GM23338 (cell line): Measurements from ENCODE around the gene MAP3K21. TPM values are rescaled to one million over a fixed set of nuclear protein-coding genes. Genes with fewer than 3 reads are reported as not detected.

Source experiments
- ATAC-seq: fragments of 200-7000 bp; cut with Tn5 transposase; 3 replicates; pipeline ENCODE4 v1.9.1; 2020
- DNase-seq: peaks from one replicate; pipeline ENCODE4 v3.0.0-alpha.2; 2015; ENCODE audit warnings: low spot score
- H2AFZ ChIP-seq: fragments of 200-600 bp; sonication (generic); 2 replicates; pipeline ENCODE4 v1.8.0; 2016; ENCODE audit warnings: antibody characterized with exemption, mild to moderate bottlenecking, moderate library complexity
- H3F3A ChIP-seq: fragments of 200-600 bp; sonication (generic); replicated peaks from 2 replicates; pipeline ENCODE4 v1.8.0; 2017; ENCODE audit warnings: antibody characterized with exemption, mixed run types, low read depth
- H3K27ac ChIP-seq: fragments of 200-600 bp; sonication (generic); 2 replicates; pipeline ENCODE4 v1.6.1; 2016; ENCODE audit warnings: low read depth
- H3K27me3 ChIP-seq: fragments of 200-600 bp; sonication (generic); 2 replicates; pipeline ENCODE4 v1.8.0; 2016; ENCODE audit warnings: mild to moderate bottlenecking, mixed run types, moderate library complexity; ENCODE audit not compliant: insufficient read depth
- H3K36me3 ChIP-seq: fragments of 200-600 bp; sonication (generic); 2 replicates; pipeline ENCODE4 v1.8.0; 2016; ENCODE audit warnings: mild to moderate bottlenecking; ENCODE audit not compliant: insufficient read depth
- H3K4me1 ChIP-seq: fragments of 200-600 bp; sonication (generic); 2 replicates; pipeline ENCODE4 v1.8.0; 2016; ENCODE audit warnings: mild to moderate bottlenecking, moderate library complexity; ENCODE audit not compliant: insufficient read depth
- H3K4me2 ChIP-seq: fragments of 200-600 bp; sonication (generic); 2 replicates; pipeline ENCODE4 v1.7.1; 2017; ENCODE audit warnings: mixed run types
- H3K4me3 ChIP-seq: fragments of 200-600 bp; sonication (generic); 2 replicates; pipeline ENCODE4 v1.6.1; 2016; ENCODE audit warnings: mixed run types
- H3K79me2 ChIP-seq: fragments of 200-600 bp; sonication (generic); replicated peaks from 2 replicates; pipeline ENCODE4 v1.8.0; 2017; ENCODE audit warnings: mild to moderate bottlenecking; ENCODE audit not compliant: insufficient read depth
- H3K9me2 ChIP-seq: fragments of 200-600 bp; sonication (generic); 2 replicates; pipeline ENCODE4 v1.8.0; 2017; ENCODE audit not compliant: insufficient read depth
- H4K20me1 ChIP-seq: fragments of 200-600 bp; sonication (generic); replicated peaks from 2 replicates; pipeline ENCODE4 v1.8.0; 2017; ENCODE audit warnings: mild to moderate bottlenecking; ENCODE audit not compliant: insufficient read depth
- H3K27ac Mint-ChIP-seq: 2 replicates; pipeline ENCODE4 v1.8.0; 2020; ENCODE audit warnings: inconsistent platforms, mild to moderate bottlenecking, moderate library complexity, mixed read lengths
- H3K27me3 Mint-ChIP-seq: 3 replicates; pipeline ENCODE4 v1.8.0; 2022; ENCODE audit warnings: low read depth, mild to moderate bottlenecking, moderate library complexity, mixed read lengths, inconsistent platforms; ENCODE audit not compliant: insufficient read depth, poor library complexity
- H3K36me3 Mint-ChIP-seq: 3 replicates; pipeline ENCODE4 v1.8.0; 2021; ENCODE audit warnings: low read depth, mild to moderate bottlenecking, inconsistent platforms, moderate library complexity, mixed read lengths
- H3K4me1 Mint-ChIP-seq: 3 replicates; pipeline ENCODE4 v1.8.0; 2020; ENCODE audit warnings: mild to moderate bottlenecking, inconsistent platforms, mixed read lengths
- H3K4me3 Mint-ChIP-seq: 3 replicates; pipeline ENCODE4 v1.8.0; 2021; ENCODE audit warnings: moderate library complexity, mild to moderate bottlenecking, inconsistent platforms, mixed read lengths
- H3K9me3 Mint-ChIP-seq: 3 replicates; pipeline ENCODE4 v1.8.0; 2020; ENCODE audit warnings: moderate library complexity, mild to moderate bottlenecking, inconsistent platforms, mixed read lengths
- CREB1 ChIP-seq: fragments of 250-450 bp; sonication (Bioruptor Pico); IDR thresholded peaks from 2 replicates; pipeline ENCODE4 v1.5.0; 2020; ENCODE audit warnings: low read depth, mild to moderate bottlenecking, moderate library complexity
- EZH2 ChIP-seq: fragments of 200-600 bp; sonication (generic); IDR thresholded peaks from one replicate; pipeline ENCODE4 v1.8.0; 2017; ENCODE audit warnings: antibody characterized with exemption, mild to moderate bottlenecking, low read depth; ENCODE audit not compliant: unreplicated experiment
- JUNB ChIP-seq: IDR thresholded peaks from one replicate; pipeline ENCODE4 v1.6.1; 2016; ENCODE audit warnings: antibody characterized with exemption; ENCODE audit not compliant: unreplicated experiment
- NANOG ChIP-seq: IDR thresholded peaks from 2 replicates; pipeline ENCODE4 v1.6.1; 2016; ENCODE audit warnings: antibody characterized with exemption, borderline replicate concordance
- POLR2AphosphoS5 ChIP-seq: IDR thresholded peaks from 2 replicates; pipeline ENCODE4 v1.6.1; 2016; ENCODE audit warnings: antibody characterized with exemption, low read depth
- STAT1 ChIP-seq: IDR thresholded peaks from one replicate; pipeline ENCODE4 v1.6.1; 2016; ENCODE audit warnings: antibody characterized with exemption; ENCODE audit not compliant: unreplicated experiment
- ZNF114 ChIP-seq: fragments of 250-450 bp; sonication (Bioruptor Pico); IDR thresholded peaks from 2 replicates; pipeline ENCODE4 v1.5.0; 2020; ENCODE audit warnings: mild to moderate bottlenecking, moderate library complexity
- ZNF331 ChIP-seq: fragments of 250-450 bp; sonication (Bioruptor Pico); IDR thresholded peaks from 2 replicates; pipeline ENCODE4 v1.5.0; 2020; ENCODE audit warnings: low read depth, mild to moderate bottlenecking, moderate library complexity
- polyA plus RNA-seq: library from polyadenylated mRNA; unstranded; fragments of >200 nt; fragmentation: Nextera tagmentation; extraction: Ambion mirVana; gene quantifications from 2 replicates; pipeline ENCODE4 v1.2.1, GENCODE V29; 2016
- total RNA-seq: library from RNA; depleted of rRNA; stranded (reverse); fragments of >200 nt; shearing (Covaris generic); gene quantifications from 2 replicates; pipeline ENCODE4 v1.2.3, GENCODE V29; 2014
- TF ChIP-seq, protein P1 (sequence below): fragments of 250-450 bp; sonication (Bioruptor Pico); IDR thresholded peaks from 2 replicates; pipeline ENCODE4 v1.5.0; 2020; ENCODE audit warnings: mild to moderate bottlenecking, moderate library complexity
- TF ChIP-seq, protein P2 (sequence below): IDR thresholded peaks from one replicate; pipeline ENCODE4 v1.6.1; 2018; ENCODE audit warnings: antibody characterized with exemption; ENCODE audit not compliant: unreplicated experiment

MAP3K21 gene
- total and polyA plus RNA-seq, 2 experiments from 2014 or later, result 11.7 to 40.1 TPM

DNA sequence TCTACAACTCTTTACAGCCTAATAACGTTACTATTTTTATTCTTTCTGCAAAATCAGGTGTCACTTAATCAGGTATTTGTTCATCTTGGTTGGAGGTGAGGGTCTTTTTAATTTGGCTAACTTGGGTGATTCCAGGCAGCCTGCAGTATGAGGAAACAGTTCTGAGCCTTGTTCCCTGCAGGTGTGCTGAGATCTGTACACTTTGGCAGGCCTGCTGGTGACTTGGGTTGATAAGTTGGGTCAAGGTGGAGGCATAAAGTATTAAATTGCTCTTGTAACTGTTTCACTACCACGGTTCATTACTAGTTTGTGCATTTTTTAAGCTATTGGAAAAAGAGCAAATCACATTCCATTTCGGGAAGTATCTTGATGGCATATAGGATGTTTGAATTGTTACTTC is 10.0 kb downstream of the MAP3K21 start:
- TF ChIP-seq JUNB (no peak), STAT1 (no peak), ZNF331 (CRISPR knock-in tag) (no peak), EZH2 (no peak), POLR2AphosphoS5 (no peak), ZNF114 (no peak), CREB1 (CRISPR knock-in tag) (no peak), NANOG (no peak)
- TF ChIP-seq, protein P1, sequence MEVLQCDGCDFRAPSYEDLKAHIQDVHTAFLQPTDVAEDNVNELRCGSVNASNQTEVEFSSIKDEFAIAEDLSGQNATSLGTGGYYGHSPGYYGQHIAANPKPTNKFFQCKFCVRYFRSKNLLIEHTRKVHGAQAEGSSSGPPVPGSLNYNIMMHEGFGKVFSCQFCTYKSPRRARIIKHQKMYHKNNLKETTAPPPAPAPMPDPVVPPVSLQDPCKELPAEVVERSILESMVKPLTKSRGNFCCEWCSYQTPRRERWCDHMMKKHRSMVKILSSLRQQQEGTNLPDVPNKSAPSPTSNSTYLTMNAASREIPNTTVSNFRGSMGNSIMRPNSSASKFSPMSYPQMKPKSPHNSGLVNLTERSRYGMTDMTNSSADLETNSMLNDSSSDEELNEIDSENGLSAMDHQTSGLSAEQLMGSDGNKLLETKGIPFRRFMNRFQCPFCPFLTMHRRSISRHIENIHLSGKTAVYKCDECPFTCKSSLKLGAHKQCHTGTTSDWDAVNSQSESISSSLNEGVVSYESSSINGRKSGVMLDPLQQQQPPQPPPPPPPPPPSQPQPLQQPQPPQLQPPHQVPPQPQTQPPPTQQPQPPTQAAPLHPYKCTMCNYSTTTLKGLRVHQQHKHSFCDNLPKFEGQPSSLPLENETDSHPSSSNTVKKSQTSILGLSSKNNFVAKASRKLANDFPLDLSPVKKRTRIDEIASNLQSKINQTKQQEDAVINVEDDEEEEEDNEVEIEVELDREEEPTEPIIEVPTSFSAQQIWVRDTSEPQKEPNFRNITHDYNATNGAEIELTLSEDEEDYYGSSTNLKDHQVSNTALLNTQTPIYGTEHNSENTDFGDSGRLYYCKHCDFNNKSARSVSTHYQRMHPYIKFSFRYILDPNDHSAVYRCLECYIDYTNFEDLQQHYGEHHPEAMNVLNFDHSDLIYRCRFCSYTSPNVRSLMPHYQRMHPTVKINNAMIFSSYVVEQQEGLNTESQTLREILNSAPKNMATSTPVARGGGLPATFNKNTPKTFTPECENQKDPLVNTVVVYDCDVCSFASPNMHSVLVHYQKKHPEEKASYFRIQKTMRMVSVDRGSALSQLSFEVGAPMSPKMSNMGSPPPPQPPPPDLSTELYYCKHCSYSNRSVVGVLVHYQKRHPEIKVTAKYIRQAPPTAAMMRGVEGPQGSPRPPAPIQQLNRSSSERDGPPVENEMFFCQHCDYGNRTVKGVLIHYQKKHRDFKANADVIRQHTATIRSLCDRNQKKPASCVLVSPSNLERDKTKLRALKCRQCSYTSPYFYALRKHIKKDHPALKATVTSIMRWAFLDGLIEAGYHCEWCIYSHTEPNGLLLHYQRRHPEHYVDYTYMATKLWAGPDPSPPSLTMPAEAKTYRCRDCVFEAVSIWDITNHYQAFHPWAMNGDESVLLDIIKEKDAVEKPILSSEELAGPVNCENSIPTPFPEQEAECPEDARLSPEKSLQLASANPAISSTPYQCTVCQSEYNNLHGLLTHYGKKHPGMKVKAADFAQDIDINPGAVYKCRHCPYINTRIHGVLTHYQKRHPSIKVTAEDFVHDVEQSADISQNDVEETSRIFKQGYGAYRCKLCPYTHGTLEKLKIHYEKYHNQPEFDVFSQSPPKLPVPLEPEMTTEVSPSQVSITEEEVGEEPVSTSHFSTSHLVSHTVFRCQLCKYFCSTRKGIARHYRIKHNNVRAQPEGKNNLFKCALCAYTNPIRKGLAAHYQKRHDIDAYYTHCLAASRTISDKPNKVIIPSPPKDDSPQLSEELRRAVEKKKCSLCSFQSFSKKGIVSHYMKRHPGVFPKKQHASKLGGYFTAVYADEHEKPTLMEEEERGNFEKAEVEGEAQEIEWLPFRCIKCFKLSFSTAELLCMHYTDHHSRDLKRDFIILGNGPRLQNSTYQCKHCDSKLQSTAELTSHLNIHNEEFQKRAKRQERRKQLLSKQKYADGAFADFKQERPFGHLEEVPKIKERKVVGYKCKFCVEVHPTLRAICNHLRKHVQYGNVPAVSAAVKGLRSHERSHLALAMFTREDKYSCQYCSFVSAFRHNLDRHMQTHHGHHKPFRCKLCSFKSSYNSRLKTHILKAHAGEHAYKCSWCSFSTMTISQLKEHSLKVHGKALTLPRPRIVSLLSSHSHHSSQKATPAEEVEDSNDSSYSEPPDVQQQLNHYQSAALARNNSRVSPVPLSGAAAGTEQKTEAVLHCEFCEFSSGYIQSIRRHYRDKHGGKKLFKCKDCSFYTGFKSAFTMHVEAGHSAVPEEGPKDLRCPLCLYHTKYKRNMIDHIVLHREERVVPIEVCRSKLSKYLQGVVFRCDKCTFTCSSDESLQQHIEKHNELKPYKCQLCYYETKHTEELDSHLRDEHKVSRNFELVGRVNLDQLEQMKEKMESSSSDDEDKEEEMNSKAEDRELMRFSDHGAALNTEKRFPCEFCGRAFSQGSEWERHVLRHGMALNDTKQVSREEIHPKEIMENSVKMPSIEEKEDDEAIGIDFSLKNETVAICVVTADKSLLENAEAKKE, result no peak
- TF ChIP-seq, protein P2, sequence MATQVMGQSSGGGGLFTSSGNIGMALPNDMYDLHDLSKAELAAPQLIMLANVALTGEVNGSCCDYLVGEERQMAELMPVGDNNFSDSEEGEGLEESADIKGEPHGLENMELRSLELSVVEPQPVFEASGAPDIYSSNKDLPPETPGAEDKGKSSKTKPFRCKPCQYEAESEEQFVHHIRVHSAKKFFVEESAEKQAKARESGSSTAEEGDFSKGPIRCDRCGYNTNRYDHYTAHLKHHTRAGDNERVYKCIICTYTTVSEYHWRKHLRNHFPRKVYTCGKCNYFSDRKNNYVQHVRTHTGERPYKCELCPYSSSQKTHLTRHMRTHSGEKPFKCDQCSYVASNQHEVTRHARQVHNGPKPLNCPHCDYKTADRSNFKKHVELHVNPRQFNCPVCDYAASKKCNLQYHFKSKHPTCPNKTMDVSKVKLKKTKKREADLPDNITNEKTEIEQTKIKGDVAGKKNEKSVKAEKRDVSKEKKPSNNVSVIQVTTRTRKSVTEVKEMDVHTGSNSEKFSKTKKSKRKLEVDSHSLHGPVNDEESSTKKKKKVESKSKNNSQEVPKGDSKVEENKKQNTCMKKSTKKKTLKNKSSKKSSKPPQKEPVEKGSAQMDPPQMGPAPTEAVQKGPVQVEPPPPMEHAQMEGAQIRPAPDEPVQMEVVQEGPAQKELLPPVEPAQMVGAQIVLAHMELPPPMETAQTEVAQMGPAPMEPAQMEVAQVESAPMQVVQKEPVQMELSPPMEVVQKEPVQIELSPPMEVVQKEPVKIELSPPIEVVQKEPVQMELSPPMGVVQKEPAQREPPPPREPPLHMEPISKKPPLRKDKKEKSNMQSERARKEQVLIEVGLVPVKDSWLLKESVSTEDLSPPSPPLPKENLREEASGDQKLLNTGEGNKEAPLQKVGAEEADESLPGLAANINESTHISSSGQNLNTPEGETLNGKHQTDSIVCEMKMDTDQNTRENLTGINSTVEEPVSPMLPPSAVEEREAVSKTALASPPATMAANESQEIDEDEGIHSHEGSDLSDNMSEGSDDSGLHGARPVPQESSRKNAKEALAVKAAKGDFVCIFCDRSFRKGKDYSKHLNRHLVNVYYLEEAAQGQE, result no peak
- peaks cover 40% of the 10 kb centered on the region for H3K4me1 Mint-ChIP-seq
- H3K4me3 Mint-ChIP-seq, result no peak overlapping the region
- no peaks in the 10 kb centered on the region for H3K27me3 ChIP-seq
- H3F3A ChIP-seq, result no peaks in the 10 kb centered on the region
- no peaks in the 10 kb centered on the region for H3K36me3 ChIP-seq
- no peaks in the 10 kb centered on the region for H3K9me3 Mint-ChIP-seq
- H3K27ac ChIP-seq, result no peak overlapping the region
- peaks cover 97% of the 10 kb centered on the region for H3K79me2 ChIP-seq
- no peaks in the 10 kb centered on the region for H3K36me3 Mint-ChIP-seq
- H3K4me3 ChIP-seq, result no peak overlapping the region
- H3K4me1 ChIP-seq, result peaks cover 41% of the 10 kb centered on the region; the same call in 1 of the 2 replicates
- no peak overlapping the region for H2AFZ ChIP-seq
- H3K9me2 ChIP-seq, result no peaks in the 10 kb centered on the region
- DNase-seq (no peak), ATAC-seq (no peak)
- no peak overlapping the region for H3K27ac Mint-ChIP-seq
- no peak overlapping the region for H3K4me2 ChIP-seq
- peaks cover 4% of the 10 kb centered on the region for H3K27me3 Mint-ChIP-seq
- peaks cover 5% of the 10 kb centered on the region; the same call in 1 of the 2 replicates for H4K20me1 ChIP-seq
